ENCODE results near the gene FBXL5. TPM values are rescaled to one million over a fixed set of nuclear protein-coding genes. Genes with fewer than 3 reads are reported as not detected.

Gene FBXL5
- total and polyA plus RNA-seq, 2 donors (not counting 1 experiment from before 2014, with no cell fraction given), result 21.2 to 41.0 TPM

GRCh38 chr4:15689540-15689939 lies 34.4 kb upstream of the FBXL5 start:
- Mint-ChIP-seq H3K27ac (no peak overlapping the region), H3K4me3 (no peak overlapping the region), H3K4me1 (peaks cover 4% of the 10 kb centered on the region), H3K9me3 (ENCODE audit: insufficient read depth) (no peaks in the 10 kb centered on the region), H3K27me3 (no peaks in the 10 kb centered on the region)
- no peak overlapping the region for H2AFZ ChIP-seq (ENCODE audit: insufficient read depth, low read depth, low read length, poor library complexity, severe bottlenecking)
- ATAC-seq (ENCODE audit: low read depth), result no peak
- H3K27ac ChIP-seq (ENCODE audit: low read length in 2 of 2), result no peak overlapping the region
- no peaks in the 10 kb centered on the region for H4K20me1 ChIP-seq (ENCODE audit: control insufficient read depth, insufficient read depth, low read length, poor library complexity, severe bottlenecking)
- no peaks in the 10 kb centered on the region for H3K9me3 ChIP-seq (ENCODE audit: control extremely low read depth in 1 of 3, control insufficient read depth in 2 of 3, insufficient read depth in 1 of 3, low read length in 2 of 3)
- peak overlapping the region in 1 of 5 experiments; percentile 30 for H3K4me3 ChIP-seq (ENCODE audit: control extremely low read depth in 1 of 5, extremely low read depth in 1 of 5, insufficient read depth in 1 of 5, low read depth in 2 of 5, low read length in 4 of 5)
- DNase-seq, result no peak
- intact Hi-C loops (cut with micrococcal nuclease), result no loop called here
- 83% methylated on average over 1 of the region's 2 CpGs for WGBS (ENCODE audit: insufficient coverage)
- no peak overlapping the region for H3K9ac ChIP-seq (ENCODE audit: low read length)
- no peaks in the 10 kb centered on the region for H3K4me1 ChIP-seq (ENCODE audit: control insufficient read depth in 2 of 2, insufficient read depth in 2 of 2, low read length in 2 of 2)
- H3K36me3 ChIP-seq (replicated peaks in 1 of 2; ENCODE audit: control extremely low read depth in 1 of 2, control insufficient read depth in 1 of 2, extremely low read depth in 1 of 2, insufficient read depth in 2 of 2, low read length in 1 of 2), result peaks cover 3 to 23% of the 10 kb centered on the region in 2 experiments
- ChIA-PET POLR2A (no interaction called here), CTCF (interaction anchor here (0.6 kb wide), 1 partner anchor 671 kb away, joined by 3 read pairs; no protein-coding TSS in a partner anchor)
- H3K27me3 ChIP-seq (replicated peaks in 1 of 4; ENCODE audit: control extremely low read depth in 1 of 4, control insufficient read depth in 3 of 4, insufficient read depth in 4 of 4, low read length in 3 of 4), result no peaks in the 10 kb centered on the region
- no peaks in the 10 kb centered on the region for H3K79me2 ChIP-seq (ENCODE audit: control insufficient read depth, insufficient read depth, low read length)
- H3K4me2 ChIP-seq (replicated peaks; ENCODE audit: low read depth, low read length, poor library complexity, severe bottlenecking), result no peak overlapping the region
- TF ChIP-seq CTCF (IDR thresholded peaks at IDR 0.05), result no peak
- TF ChIP-seq EZH2 (IDR thresholded peaks at IDR 0.05; ENCODE audit: borderline replicate concordance, insufficient read depth, low read depth, low read length, poor library complexity, severe bottlenecking), result no peak

DNA sequence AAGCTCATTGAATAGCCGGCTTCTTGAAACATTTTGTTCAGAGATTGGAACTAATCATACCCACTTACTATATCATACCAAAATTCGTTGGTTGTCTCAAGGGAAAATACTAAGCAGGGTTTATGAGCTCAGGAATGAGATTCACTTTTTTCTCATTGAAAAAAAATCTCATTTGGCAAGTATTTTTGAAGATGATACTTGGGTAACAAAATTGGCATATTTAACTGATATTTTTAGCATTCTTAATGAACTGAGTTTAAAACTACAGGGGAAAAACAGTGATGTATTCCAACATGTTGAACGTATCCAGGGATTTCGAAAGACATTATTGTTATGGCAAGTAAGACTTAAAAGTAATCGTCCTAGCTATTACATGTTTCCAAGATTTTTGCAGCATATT lies 32.9 kb upstream of the FBXL5 start:
- ATAC-seq (ENCODE audit: low read depth) (no peak), DNase-seq (no peak)
- Histone ChIP-seq H3K4me2 (replicated peaks; ENCODE audit: low read depth, low read length, poor library complexity, severe bottlenecking) (no peak overlapping the region), H3K9me3 (ENCODE audit: control extremely low read depth in 1 of 3, control insufficient read depth in 2 of 3, insufficient read depth in 1 of 3, low read length in 2 of 3) (no peaks in the 10 kb centered on the region), H3K27ac (ENCODE audit: low read length in 2 of 2) (no peak overlapping the region), H3K36me3 (replicated peaks in 1 of 2; ENCODE audit: control extremely low read depth in 1 of 2, control insufficient read depth in 1 of 2, extremely low read depth in 1 of 2, insufficient read depth in 2 of 2, low read length in 1 of 2) (peaks cover 3 to 23% of the 10 kb centered on the region in 2 experiments), H3K27me3 (replicated peaks in 1 of 4; ENCODE audit: control extremely low read depth in 1 of 4, control insufficient read depth in 3 of 4, insufficient read depth in 4 of 4, low read length in 3 of 4) (no peaks in the 10 kb centered on the region), H3K9ac (ENCODE audit: low read length) (no peak overlapping the region), H2AFZ (ENCODE audit: insufficient read depth, low read depth, low read length, poor library complexity, severe bottlenecking) (no peak overlapping the region), H3K4me1 (ENCODE audit: control insufficient read depth in 2 of 2, insufficient read depth in 2 of 2, low read length in 2 of 2) (no peaks in the 10 kb centered on the region), H3K79me2 (ENCODE audit: control insufficient read depth, insufficient read depth, low read length) (peaks cover 10% of the 10 kb centered on the region), H3K4me3 (ENCODE audit: control extremely low read depth in 1 of 5, extremely low read depth in 1 of 5, insufficient read depth in 1 of 5, low read depth in 2 of 5, low read length in 4 of 5) (no peak overlapping the region), H4K20me1 (ENCODE audit: control insufficient read depth, insufficient read depth, low read length, poor library complexity, severe bottlenecking) (no peaks in the 10 kb centered on the region)
- Mint-ChIP-seq H3K27me3 (no peaks in the 10 kb centered on the region), H3K4me1 (peaks cover 5% of the 10 kb centered on the region), H3K9me3 (ENCODE audit: insufficient read depth) (no peaks in the 10 kb centered on the region), H3K4me3 (no peak overlapping the region), H3K27ac (no peak overlapping the region)
- TF ChIP-seq CTCF (IDR thresholded peaks at IDR 0.05), result no peak
- TF ChIP-seq EZH2 (IDR thresholded peaks at IDR 0.05; ENCODE audit: borderline replicate concordance, insufficient read depth, low read depth, low read length, poor library complexity, severe bottlenecking), result no peak
- no CpG with 5 or more reads among the region's 5 CpGs for WGBS (ENCODE audit: insufficient coverage)
- ChIA-PET CTCF (no interaction called here), POLR2A (no interaction called here)
- intact Hi-C loops (cut with micrococcal nuclease), result no loop called here
